GM23338 (cell line): Measurements from ENCODE around the gene ARHGEF19. TPM values are rescaled to one million over a fixed set of nuclear protein-coding genes. Genes with fewer than 3 reads are reported as not detected.

Experiments used
- ATAC-seq: fragments of 200-7000 bp; cut with Tn5 transposase; 3 replicates; pipeline ENCODE4 v1.9.1; 2020
- DNase-seq: peaks from one replicate; pipeline ENCODE4 v3.0.0-alpha.2; 2015; ENCODE audit warnings: low spot score
- H2AFZ ChIP-seq: fragments of 200-600 bp; sonication (generic); 2 replicates; pipeline ENCODE4 v1.8.0; 2016; ENCODE audit warnings: antibody characterized with exemption, mild to moderate bottlenecking, moderate library complexity
- H3F3A ChIP-seq: fragments of 200-600 bp; sonication (generic); replicated peaks from 2 replicates; pipeline ENCODE4 v1.8.0; 2017; ENCODE audit warnings: antibody characterized with exemption, mixed run types, low read depth
- H3K27ac ChIP-seq: fragments of 200-600 bp; sonication (generic); 2 replicates; pipeline ENCODE4 v1.6.1; 2016; ENCODE audit warnings: low read depth
- H3K27me3 ChIP-seq: fragments of 200-600 bp; sonication (generic); 2 replicates; pipeline ENCODE4 v1.8.0; 2016; ENCODE audit warnings: mild to moderate bottlenecking, mixed run types, moderate library complexity; ENCODE audit not compliant: insufficient read depth
- H3K36me3 ChIP-seq: fragments of 200-600 bp; sonication (generic); 2 replicates; pipeline ENCODE4 v1.8.0; 2016; ENCODE audit warnings: mild to moderate bottlenecking; ENCODE audit not compliant: insufficient read depth
- H3K4me1 ChIP-seq: fragments of 200-600 bp; sonication (generic); 2 replicates; pipeline ENCODE4 v1.8.0; 2016; ENCODE audit warnings: mild to moderate bottlenecking, moderate library complexity; ENCODE audit not compliant: insufficient read depth
- H3K4me2 ChIP-seq: fragments of 200-600 bp; sonication (generic); 2 replicates; pipeline ENCODE4 v1.7.1; 2017; ENCODE audit warnings: mixed run types
- H3K4me3 ChIP-seq: fragments of 200-600 bp; sonication (generic); 2 replicates; pipeline ENCODE4 v1.6.1; 2016; ENCODE audit warnings: mixed run types
- H3K79me2 ChIP-seq: fragments of 200-600 bp; sonication (generic); replicated peaks from 2 replicates; pipeline ENCODE4 v1.8.0; 2017; ENCODE audit warnings: mild to moderate bottlenecking; ENCODE audit not compliant: insufficient read depth
- H3K9me2 ChIP-seq: fragments of 200-600 bp; sonication (generic); 2 replicates; pipeline ENCODE4 v1.8.0; 2017; ENCODE audit not compliant: insufficient read depth
- H4K20me1 ChIP-seq: fragments of 200-600 bp; sonication (generic); replicated peaks from 2 replicates; pipeline ENCODE4 v1.8.0; 2017; ENCODE audit warnings: mild to moderate bottlenecking; ENCODE audit not compliant: insufficient read depth
- H3K27ac Mint-ChIP-seq: 2 replicates; pipeline ENCODE4 v1.8.0; 2020; ENCODE audit warnings: inconsistent platforms, mild to moderate bottlenecking, moderate library complexity, mixed read lengths
- H3K27me3 Mint-ChIP-seq: 3 replicates; pipeline ENCODE4 v1.8.0; 2022; ENCODE audit warnings: low read depth, mild to moderate bottlenecking, moderate library complexity, mixed read lengths, inconsistent platforms; ENCODE audit not compliant: insufficient read depth, poor library complexity
- H3K36me3 Mint-ChIP-seq: 3 replicates; pipeline ENCODE4 v1.8.0; 2021; ENCODE audit warnings: low read depth, mild to moderate bottlenecking, inconsistent platforms, moderate library complexity, mixed read lengths
- H3K4me1 Mint-ChIP-seq: 3 replicates; pipeline ENCODE4 v1.8.0; 2020; ENCODE audit warnings: mild to moderate bottlenecking, inconsistent platforms, mixed read lengths
- H3K4me3 Mint-ChIP-seq: 3 replicates; pipeline ENCODE4 v1.8.0; 2021; ENCODE audit warnings: moderate library complexity, mild to moderate bottlenecking, inconsistent platforms, mixed read lengths
- H3K9me3 Mint-ChIP-seq: 3 replicates; pipeline ENCODE4 v1.8.0; 2020; ENCODE audit warnings: moderate library complexity, mild to moderate bottlenecking, inconsistent platforms, mixed read lengths
- CREB1 ChIP-seq: fragments of 250-450 bp; sonication (Bioruptor Pico); IDR thresholded peaks from 2 replicates; pipeline ENCODE4 v1.5.0; 2020; ENCODE audit warnings: low read depth, mild to moderate bottlenecking, moderate library complexity
- ETS1 ChIP-seq: IDR thresholded peaks from 2 replicates; pipeline ENCODE4 v1.6.1; 2016; ENCODE audit warnings: antibody characterized with exemption
- EZH2 ChIP-seq: fragments of 200-600 bp; sonication (generic); IDR thresholded peaks from one replicate; pipeline ENCODE4 v1.8.0; 2017; ENCODE audit warnings: antibody characterized with exemption, mild to moderate bottlenecking, low read depth; ENCODE audit not compliant: unreplicated experiment
- JUNB ChIP-seq: IDR thresholded peaks from one replicate; pipeline ENCODE4 v1.6.1; 2016; ENCODE audit warnings: antibody characterized with exemption; ENCODE audit not compliant: unreplicated experiment
- NANOG ChIP-seq: IDR thresholded peaks from 2 replicates; pipeline ENCODE4 v1.6.1; 2016; ENCODE audit warnings: antibody characterized with exemption, borderline replicate concordance
- POLR2AphosphoS5 ChIP-seq: IDR thresholded peaks from 2 replicates; pipeline ENCODE4 v1.6.1; 2016; ENCODE audit warnings: antibody characterized with exemption, low read depth
- REST ChIP-seq: IDR thresholded peaks from one replicate; pipeline ENCODE4 v1.6.1; 2018; ENCODE audit warnings: antibody characterized with exemption; ENCODE audit not compliant: unreplicated experiment
- STAT1 ChIP-seq: IDR thresholded peaks from one replicate; pipeline ENCODE4 v1.6.1; 2016; ENCODE audit warnings: antibody characterized with exemption; ENCODE audit not compliant: unreplicated experiment
- ZNF114 ChIP-seq: fragments of 250-450 bp; sonication (Bioruptor Pico); IDR thresholded peaks from 2 replicates; pipeline ENCODE4 v1.5.0; 2020; ENCODE audit warnings: mild to moderate bottlenecking, moderate library complexity
- ZNF331 ChIP-seq: fragments of 250-450 bp; sonication (Bioruptor Pico); IDR thresholded peaks from 2 replicates; pipeline ENCODE4 v1.5.0; 2020; ENCODE audit warnings: low read depth, mild to moderate bottlenecking, moderate library complexity
- ZNF462 ChIP-seq: fragments of 250-450 bp; sonication (Bioruptor Pico); IDR thresholded peaks from 2 replicates; pipeline ENCODE4 v1.5.0; 2020; ENCODE audit warnings: mild to moderate bottlenecking, moderate library complexity
- polyA plus RNA-seq: library from polyadenylated mRNA; unstranded; fragments of >200 nt; fragmentation: Nextera tagmentation; extraction: Ambion mirVana; gene quantifications from 2 replicates; pipeline ENCODE4 v1.2.1, GENCODE V29; 2016
- total RNA-seq: library from RNA; depleted of rRNA; stranded (reverse); fragments of >200 nt; shearing (Covaris generic); gene quantifications from 2 replicates; pipeline ENCODE4 v1.2.3, GENCODE V29; 2014

Gene ARHGEF19
- total and polyA plus RNA-seq, 2 experiments from 2014 or later = 19.5 to 46.4 TPM

GRCh38 chr1:16176653-16177052, 35.8 kb downstream of the ARHGEF19 start:
- Mint-ChIP-seq H3K27me3 (peaks cover 20% of the 10 kb centered on the region), H3K4me1 (peaks cover 23% of the 10 kb centered on the region), H3K36me3 (no peaks in the 10 kb centered on the region), H3K4me3 (no peak overlapping the region), H3K27ac (no peak overlapping the region), H3K9me3 (no peaks in the 10 kb centered on the region)
- DNase-seq = no peak
- H2AFZ ChIP-seq = no peak overlapping the region
- no peak overlapping the region for H3K4me2 ChIP-seq
- peaks cover 2% of the 10 kb centered on the region; the same call in 1 of the 2 replicates for H3K4me1 ChIP-seq
- no peak overlapping the region for H3K27ac ChIP-seq
- no peaks in the 10 kb centered on the region for H3K27me3 ChIP-seq
- H3K4me3 ChIP-seq = no peak overlapping the region
- H4K20me1 ChIP-seq = no peaks in the 10 kb centered on the region
- no peak for ATAC-seq
- no peaks in the 10 kb centered on the region for H3K9me2 ChIP-seq
- no peak for TF ChIP-seq ZNF331 (CRISPR knock-in tag)
- no peak for TF ChIP-seq REST
- no peak for TF ChIP-seq CREB1 (CRISPR knock-in tag)
- no peak for TF ChIP-seq ETS1
- no peak for TF ChIP-seq EZH2
- TF ChIP-seq ZNF462 = no peak
- TF ChIP-seq STAT1 = no peak
- no peak for TF ChIP-seq JUNB
- no peak for TF ChIP-seq ZNF114 (CRISPR knock-in tag)
- no peak for TF ChIP-seq POLR2AphosphoS5
- TF ChIP-seq NANOG = no peak
- no peaks in the 10 kb centered on the region for H3F3A ChIP-seq
- H3K79me2 ChIP-seq = no peaks in the 10 kb centered on the region
- H3K36me3 ChIP-seq = no peaks in the 10 kb centered on the region
